ENCODE results near the gene GNB4. TPM values are rescaled to one million over a fixed set of nuclear protein-coding genes. Genes with fewer than 3 reads are reported as not detected.

Gene GNB4
- total and polyA plus RNA-seq, 9 of the 15 experiments (the other 6 are each of a cell fraction or from before 2014, with no cell fraction given) = 6.8 to 36.7 (median 21.4) TPM

DNA sequence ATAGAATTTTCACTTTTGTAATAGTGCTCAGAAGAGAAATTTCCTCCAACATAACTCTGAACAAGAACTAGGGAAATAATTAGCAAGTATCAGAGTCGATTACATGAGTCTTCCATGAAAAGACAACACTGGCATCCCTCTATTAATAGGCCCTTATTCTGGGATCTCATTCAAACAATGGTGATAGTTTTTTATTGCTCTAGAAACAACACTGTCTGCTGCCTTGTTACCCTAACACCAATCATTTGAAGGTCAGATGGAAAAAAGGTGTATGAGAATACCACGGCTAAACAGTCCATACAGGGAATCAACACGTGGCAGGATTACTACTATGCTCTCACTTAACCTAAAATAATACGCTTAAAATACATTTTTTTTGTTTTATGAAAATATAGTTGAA is 35.9 kb downstream of the GNB4 start:
- POLR2A ChIA-PET = interaction anchor here (0.7 kb wide), 1 partner anchor 148 kb away, joined by 3 read pairs; no protein-coding TSS in a partner anchor
- Histone ChIP-seq H3K4me3 (no peak overlapping the region), H3K9me1 (ENCODE audit: control insufficient read depth, insufficient read depth, low read length) (no peaks in the 10 kb centered on the region), H3K9me3 (replicated peaks; ENCODE audit: control insufficient read depth, insufficient read depth, low read depth, low read length) (no peaks in the 10 kb centered on the region), H3K9ac (ENCODE audit: insufficient read depth in 1 of 2, low read depth in 2 of 2, low read length in 2 of 2) (no peak overlapping the region), H3K27ac (ENCODE audit: extremely low read depth, low read depth, low read length) (no peak overlapping the region), H3K4me2 (ENCODE audit: insufficient read depth, low read length) (no peak overlapping the region), H3K79me2 (ENCODE audit: control insufficient read depth, insufficient read depth, low read length) (no peaks in the 10 kb centered on the region), H3K27me3 (ENCODE audit: control insufficient read depth in 2 of 2, insufficient read depth in 2 of 2, low read length in 2 of 2) (no peaks in the 10 kb centered on the region), H2AFZ (ENCODE audit: low read depth, low read length) (no peak overlapping the region), H4K20me1 (replicated peaks; ENCODE audit: control insufficient read depth, insufficient read depth, low read length) (no peaks in the 10 kb centered on the region), H3K4me1 (replicated peaks in 1 of 2; ENCODE audit: control insufficient read depth in 2 of 2, insufficient read depth in 2 of 2, low read length in 2 of 2) (no peaks in the 10 kb centered on the region), H3K36me3 (ENCODE audit: control insufficient read depth, insufficient read depth, low read length) (peaks cover 33% of the 10 kb centered on the region)
- TF ChIP-seq POLR2AphosphoS2 (IDR thresholded peaks at IDR 0.05; ENCODE audit: low read length) = no peak
- no peak for TF ChIP-seq CCAR2 (IDR thresholded peaks at IDR 0.05; ENCODE audit: low read depth, low read length)
- TF ChIP-seq ZNF764 (CRISPR knock-in tag; IDR thresholded peaks at IDR 0.05; ENCODE audit: low read depth) = no peak
- TF ChIP-seq, protein P1, sequence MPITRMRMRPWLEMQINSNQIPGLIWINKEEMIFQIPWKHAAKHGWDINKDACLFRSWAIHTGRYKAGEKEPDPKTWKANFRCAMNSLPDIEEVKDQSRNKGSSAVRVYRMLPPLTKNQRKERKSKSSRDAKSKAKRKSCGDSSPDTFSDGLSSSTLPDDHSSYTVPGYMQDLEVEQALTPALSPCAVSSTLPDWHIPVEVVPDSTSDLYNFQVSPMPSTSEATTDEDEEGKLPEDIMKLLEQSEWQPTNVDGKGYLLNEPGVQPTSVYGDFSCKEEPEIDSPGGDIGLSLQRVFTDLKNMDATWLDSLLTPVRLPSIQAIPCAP (CRISPR knock-in tag; IDR thresholded peaks at IDR 0.05; ENCODE audit: borderline replicate concordance) = no peak
- in situ Hi-C loops (cut with MboI) = no loop called here
- DNase-seq (ENCODE audit: extremely low read depth in 1 of 4, low spot score in 3 of 4) (no peak), FAIRE-seq (no peak), ATAC-seq (no peak)
- 84% methylated on average over 4 of the region's 4 CpGs for WGBS (ENCODE audit: insufficient coverage, low coverage, missing lambda C conversion rate)
- no TSS peak for BruUV-seq (replicated peaks)
- intact Hi-C loops (cut with micrococcal nuclease) = no loop called here
- CTCF ChIA-PET (ENCODE audit: low intra/inter-chr PET ratio) = no interaction called here

DNA sequence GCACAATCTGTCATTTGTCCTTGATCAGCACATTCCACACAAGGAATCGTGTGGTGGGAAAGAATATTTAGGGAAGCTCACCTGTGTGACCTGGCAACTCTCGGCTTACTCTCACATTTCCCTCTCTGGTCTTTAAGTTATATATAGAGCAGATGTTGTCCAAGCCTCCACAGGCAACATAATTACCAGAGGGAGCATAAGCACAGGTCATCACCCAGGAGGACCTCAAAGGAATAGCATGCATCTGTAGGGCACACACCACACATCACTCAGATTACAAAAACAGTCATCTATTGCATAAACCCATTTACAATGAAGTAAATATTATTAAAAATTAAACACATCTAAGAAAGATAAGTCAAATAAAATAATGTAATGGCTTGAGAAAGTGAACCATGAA is 36.5 kb downstream of the GNB4 start:
- ChIA-PET CTCF (ENCODE audit: low intra/inter-chr PET ratio) (no interaction called here), POLR2A (interaction anchor here (0.6 to 0.7 kb wide), 2 partner anchors 139 to 149 kb away, joined by 3 read pairs; no protein-coding TSS in a partner anchor)
- no TSS peak for BruUV-seq (replicated peaks)
- no peaks in the 10 kb centered on the region for H4K20me1 ChIP-seq (replicated peaks; ENCODE audit: control insufficient read depth, insufficient read depth, low read length)
- 77% methylated on average over 2 of the region's 2 CpGs for WGBS (ENCODE audit: insufficient coverage, low coverage, missing lambda C conversion rate)
- H3K9me3 ChIP-seq (replicated peaks; ENCODE audit: control insufficient read depth, insufficient read depth, low read depth, low read length) = no peaks in the 10 kb centered on the region
- in situ Hi-C loops (cut with MboI) (no loop called here), intact Hi-C loops (cut with micrococcal nuclease) (no loop called here)
- H3K79me2 ChIP-seq (ENCODE audit: control insufficient read depth, insufficient read depth, low read length) = no peaks in the 10 kb centered on the region
- no peak for FAIRE-seq
- H3K9me1 ChIP-seq (ENCODE audit: control insufficient read depth, insufficient read depth, low read length) = no peaks in the 10 kb centered on the region
- H3K27ac ChIP-seq (ENCODE audit: extremely low read depth, low read depth, low read length) = no peak overlapping the region
- H3K4me1 ChIP-seq (replicated peaks in 1 of 2; ENCODE audit: control insufficient read depth in 2 of 2, insufficient read depth in 2 of 2, low read length in 2 of 2) = no peaks in the 10 kb centered on the region
- ATAC-seq = 0 out of 3 replicates have a peak, but pooled peaks have one; percentile 27
- H3K27me3 ChIP-seq (ENCODE audit: control insufficient read depth in 2 of 2, insufficient read depth in 2 of 2, low read length in 2 of 2) = no peaks in the 10 kb centered on the region
- no peak overlapping the region for H3K9ac ChIP-seq (ENCODE audit: insufficient read depth in 1 of 2, low read depth in 2 of 2, low read length in 2 of 2)
- peaks cover 36% of the 10 kb centered on the region for H3K36me3 ChIP-seq (ENCODE audit: control insufficient read depth, insufficient read depth, low read length)
- H3K4me2 ChIP-seq (ENCODE audit: insufficient read depth, low read length) = no peak overlapping the region
- H3K4me3 ChIP-seq = no peak overlapping the region
- DNase-seq (ENCODE audit: extremely low read depth in 1 of 4, low spot score in 3 of 4) = no peak
- no peak overlapping the region for H2AFZ ChIP-seq (ENCODE audit: low read depth, low read length)
- TF ChIP-seq SRSF7 (optimal IDR thresholded peaks at IDR 0.05; ENCODE audit: low read depth, low read length) = no peak
- TF ChIP-seq ZNF253 (CRISPR knock-in tag; conservative IDR thresholded peaks at IDR 0.05) = no peak
- TF ChIP-seq, protein P2, sequence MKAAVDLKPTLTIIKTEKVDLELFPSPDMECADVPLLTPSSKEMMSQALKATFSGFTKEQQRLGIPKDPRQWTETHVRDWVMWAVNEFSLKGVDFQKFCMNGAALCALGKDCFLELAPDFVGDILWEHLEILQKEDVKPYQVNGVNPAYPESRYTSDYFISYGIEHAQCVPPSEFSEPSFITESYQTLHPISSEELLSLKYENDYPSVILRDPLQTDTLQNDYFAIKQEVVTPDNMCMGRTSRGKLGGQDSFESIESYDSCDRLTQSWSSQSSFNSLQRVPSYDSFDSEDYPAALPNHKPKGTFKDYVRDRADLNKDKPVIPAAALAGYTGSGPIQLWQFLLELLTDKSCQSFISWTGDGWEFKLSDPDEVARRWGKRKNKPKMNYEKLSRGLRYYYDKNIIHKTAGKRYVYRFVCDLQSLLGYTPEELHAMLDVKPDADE (conservative IDR thresholded peaks at IDR 0.05; ENCODE audit: control insufficient read depth, low read depth, low read length) = no peak
- TF ChIP-seq, protein P3, sequence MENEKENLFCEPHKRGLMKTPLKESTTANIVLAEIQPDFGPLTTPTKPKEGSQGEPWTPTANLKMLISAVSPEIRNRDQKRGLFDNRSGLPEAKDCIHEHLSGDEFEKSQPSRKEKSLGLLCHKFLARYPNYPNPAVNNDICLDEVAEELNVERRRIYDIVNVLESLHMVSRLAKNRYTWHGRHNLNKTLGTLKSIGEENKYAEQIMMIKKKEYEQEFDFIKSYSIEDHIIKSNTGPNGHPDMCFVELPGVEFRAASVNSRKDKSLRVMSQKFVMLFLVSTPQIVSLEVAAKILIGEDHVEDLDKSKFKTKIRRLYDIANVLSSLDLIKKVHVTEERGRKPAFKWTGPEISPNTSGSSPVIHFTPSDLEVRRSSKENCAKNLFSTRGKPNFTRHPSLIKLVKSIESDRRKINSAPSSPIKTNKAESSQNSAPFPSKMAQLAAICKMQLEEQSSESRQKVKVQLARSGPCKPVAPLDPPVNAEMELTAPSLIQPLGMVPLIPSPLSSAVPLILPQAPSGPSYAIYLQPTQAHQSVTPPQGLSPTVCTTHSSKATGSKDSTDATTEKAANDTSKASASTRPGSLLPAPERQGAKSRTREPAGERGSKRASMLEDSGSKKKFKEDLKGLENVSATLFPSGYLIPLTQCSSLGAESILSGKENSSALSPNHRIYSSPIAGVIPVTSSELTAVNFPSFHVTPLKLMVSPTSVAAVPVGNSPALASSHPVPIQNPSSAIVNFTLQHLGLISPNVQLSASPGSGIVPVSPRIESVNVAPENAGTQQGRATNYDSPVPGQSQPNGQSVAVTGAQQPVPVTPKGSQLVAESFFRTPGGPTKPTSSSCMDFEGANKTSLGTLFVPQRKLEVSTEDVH (IDR thresholded peaks at IDR 0.05; ENCODE audit: low read depth, partially characterized antibody) = no peak
- no peak for TF ChIP-seq ZNF24 (IDR thresholded peaks at IDR 0.05)
- no peak for TF ChIP-seq SP2 (IDR thresholded peaks at IDR 0.05; ENCODE audit: extremely low read depth, low read depth, low read length, poor library complexity, severe bottlenecking)

Data from K562 (cell line).